HCT116 (cell line): ENCODE data around the gene PTPRZ1. TPM values are rescaled to one million over a fixed set of nuclear protein-coding genes. Genes with fewer than 3 reads are reported as not detected.

Experiments used
- ATAC-seq: fragments of 200-7000 bp; cut with Tn5 transposase; 2 replicates; pipeline ENCODE4 v1.9.1; 2020; ENCODE audit warnings: mild to moderate bottlenecking, moderate library complexity
- BruUV-seq: library from RNA; stranded (reverse); fragments of 400-500 nt; replicated peaks from 2 replicates; lab custom pipeline; 2021; lab: Mats Ljungman, UMichigan
- CTCF ChIA-PET: fragments of 300-600 bp; sonication (Branson Sonifier 250); formaldehyde crosslinking; loops from one replicate; lab custom pipeline; 2021; ENCODE audit warnings: antibody characterized with exemption; lab: Charles Lee
- POLR2A ChIA-PET: fragments of 300-600, 350-600 bp; sonication (Branson Sonifier 250); formaldehyde crosslinking; loops from one replicate; lab custom pipeline; 2021; ENCODE audit warnings: antibody characterized with exemption; lab: Charles Lee
- RAD21 ChIA-PET, 2 experiments: fragments of 300-600 bp; sonication (Branson Sonifier 250); formaldehyde crosslinking; loops; one replicate each; lab custom pipeline; 2023; ENCODE audit warnings: low total read pairs in 2 of 2; ENCODE audit not compliant: uncharacterized antibody in 2 of 2, unreplicated experiment in 2 of 2, low non-redundant PET in 1 of 2; lab: Charles Lee
- DNase-seq: peaks from one replicate; pipeline ENCODE4 v3.0.0-alpha.2; 2010; ENCODE audit warnings: low read depth, low spot score
- H2AFZ ChIP-seq: fragments of 200-600 bp; shearing (Covaris generic), sonication (generic); 2 replicates; pipeline ENCODE4 v1.6.1; 2017; ENCODE audit warnings: low read depth, mixed run types, mixed read lengths, antibody characterized with exemption, low read length; ENCODE audit not compliant: poor library complexity, severe bottlenecking
- H3K27ac ChIP-seq: 2 replicates; pipeline ENCODE4 v1.5.1; 2012; ENCODE audit warnings: low read depth, low read length
- H3K27me3 ChIP-seq: fragments of 200-600 bp; sonication (generic); 2 replicates; pipeline ENCODE4 v1.6.1; 2016; ENCODE audit warnings: mixed run types, low read length, mixed read lengths; ENCODE audit not compliant: insufficient read depth
- H3K36me3 ChIP-seq, 2 experiments: fragments of 200-500 bp in 1 of 2; fragments of 200-600 bp in 1 of 2; sonication (Bioruptor generic) in 1 of 2; sonication (generic) in 1 of 2; 2 replicates each; pipeline versions ENCODE4 v1.5.1 to v1.6.1; 2014 to 2016; ENCODE audit warnings: low read length in 2 of 2, inconsistent platforms in 1 of 2, mixed read lengths in 1 of 2, mixed run types in 1 of 2; ENCODE audit not compliant: insufficient read depth in 2 of 2, control insufficient read depth in 1 of 2
- H3K4me1 ChIP-seq, 2 experiments: fragments of 200-600 bp in 1 of 2; sonication (generic) in 1 of 2; 2 replicates each; pipeline versions ENCODE4 v1.5.1 to v1.6.1; 2012 to 2017; ENCODE audit warnings: low read length in 2 of 2, inconsistent platforms in 1 of 2, mild to moderate bottlenecking in 1 of 2, mixed read lengths in 1 of 2, mixed run types in 1 of 2, moderate library complexity in 1 of 2; ENCODE audit not compliant: insufficient read depth in 2 of 2, control insufficient read depth in 1 of 2
- H3K4me2 ChIP-seq: fragments of 200-600 bp; sonication (generic); 2 replicates; pipeline ENCODE4 v1.6.1; 2017; ENCODE audit warnings: mixed run types, low read length, mixed read lengths
- H3K4me3 ChIP-seq, 2 experiments: fragments of 200-600 bp in 1 of 2; sonication (generic) in 1 of 2; replicated peaks in 1 of 2; 2 replicates each; pipeline ENCODE4 v1.5.1; 2011 to 2016; ENCODE audit warnings: low read length in 2 of 2, control low read depth in 1 of 2, low read depth in 1 of 2, mild to moderate bottlenecking in 1 of 2, mixed read lengths in 1 of 2, mixed run types in 1 of 2
- H3K79me2 ChIP-seq: fragments of 200-600 bp; sonication (generic); 2 replicates; pipeline ENCODE4 v1.6.1; 2017; ENCODE audit warnings: mild to moderate bottlenecking, mixed run types, low read length, moderate library complexity, mixed read lengths; ENCODE audit not compliant: insufficient read depth
- H3K9ac ChIP-seq: fragments of 200-600 bp; sonication (generic); 2 replicates; pipeline ENCODE4 v1.6.1; 2016; ENCODE audit warnings: low read length, mixed read lengths
- H3K9me2 ChIP-seq: fragments of 200-600 bp; sonication (generic), shearing (Covaris generic); 2 replicates; pipeline ENCODE4 v1.6.1; 2017; ENCODE audit warnings: mixed run types, mild to moderate bottlenecking, moderate library complexity; ENCODE audit not compliant: insufficient read depth
- H3K9me3 ChIP-seq, 2 experiments: fragments of 200-500 bp in 1 of 2; fragments of 200-600 bp in 1 of 2; sonication (Bioruptor generic) in 1 of 2; sonication (generic) in 1 of 2; 2 replicates each; pipeline ENCODE4 v1.6.1; 2014 to 2017; ENCODE audit warnings: low read length in 2 of 2, mixed read lengths in 2 of 2, inconsistent platforms in 1 of 2, low read depth in 1 of 2, mild to moderate bottlenecking in 1 of 2, mixed run types in 1 of 2, moderate library complexity in 1 of 2; ENCODE audit not compliant: control insufficient read depth in 1 of 2, insufficient read depth in 1 of 2
- H4K20me1 ChIP-seq: fragments of 200-600 bp; sonication (generic), shearing (Covaris generic); 2 replicates; pipeline ENCODE4 v1.6.1; 2017; ENCODE audit warnings: mixed run types, mild to moderate bottlenecking, moderate library complexity; ENCODE audit not compliant: insufficient read depth
- CBX3 ChIP-seq: IDR thresholded peaks from 2 replicates; pipeline ENCODE4 v1.6.1; 2012; ENCODE audit warnings: low read depth
- CEBPB ChIP-seq: IDR thresholded peaks from 2 replicates; pipeline ENCODE4 v1.6.1; 2012; ENCODE audit warnings: low read depth
- ELF1 ChIP-seq: IDR thresholded peaks from 2 replicates; pipeline ENCODE4 v1.6.1; 2012; ENCODE audit warnings: low read depth, borderline replicate concordance
- JUND ChIP-seq: IDR thresholded peaks from 2 replicates; pipeline ENCODE4 v1.6.1; 2012
- POLR2A ChIP-seq: IDR thresholded peaks from 2 replicates; pipeline ENCODE4 v1.7.0; 2011; ENCODE audit warnings: borderline replicate concordance; ENCODE audit not compliant: insufficient read depth, insufficient read length; ENCODE audit errors: extremely low read depth
- TCF7L2 ChIP-seq: IDR thresholded peaks from 2 replicates; pipeline ENCODE4 v1.7.0; 2011; ENCODE audit warnings: borderline replicate concordance, inconsistent platforms; ENCODE audit not compliant: insufficient read depth, insufficient read length; ENCODE audit errors: extremely low read depth
- YY1 ChIP-seq: IDR thresholded peaks from 2 replicates; pipeline ENCODE4 v1.6.1; 2011; ENCODE audit warnings: low read length, low read depth, moderate library complexity, mild to moderate bottlenecking; ENCODE audit not compliant: insufficient replicate concordance; ENCODE audit errors: extremely low read depth
- ZNF274 ChIP-seq: fragments of 200-500 bp; sonication (Bioruptor generic); IDR thresholded peaks from 2 replicates; pipeline ENCODE4 v1.6.1; 2014; ENCODE audit warnings: mild to moderate bottlenecking, low read depth, low read length, inconsistent platforms
- intact Hi-C: fragments of 100-400 bp; cut with micrococcal nuclease; formaldehyde crosslinking; loops from 2 replicates; pipeline ENCODE4 v1.10.0; 2022
- total RNA-seq: library from RNA; stranded (reverse); gene quantifications from one replicate; pipeline ENCODE4 v1.2.1, GENCODE V29; 2021; ENCODE audit not compliant: unreplicated experiment
- TF ChIP-seq, protein P1 (sequence below): IDR thresholded peaks from 2 replicates; pipeline ENCODE4 v1.6.1; 2012; ENCODE audit warnings: low read depth
- TF ChIP-seq, protein P2 (sequence below): IDR thresholded peaks from 2 replicates; pipeline ENCODE4 v1.6.1; 2012
- TF ChIP-seq, protein P3 (sequence below): IDR thresholded peaks from 2 replicates; pipeline ENCODE4 v1.6.1; 2012

The PTPRZ1 gene
- total RNA-seq, 1 experiment from 2014 or later, result 0.25 TPM

DNA sequence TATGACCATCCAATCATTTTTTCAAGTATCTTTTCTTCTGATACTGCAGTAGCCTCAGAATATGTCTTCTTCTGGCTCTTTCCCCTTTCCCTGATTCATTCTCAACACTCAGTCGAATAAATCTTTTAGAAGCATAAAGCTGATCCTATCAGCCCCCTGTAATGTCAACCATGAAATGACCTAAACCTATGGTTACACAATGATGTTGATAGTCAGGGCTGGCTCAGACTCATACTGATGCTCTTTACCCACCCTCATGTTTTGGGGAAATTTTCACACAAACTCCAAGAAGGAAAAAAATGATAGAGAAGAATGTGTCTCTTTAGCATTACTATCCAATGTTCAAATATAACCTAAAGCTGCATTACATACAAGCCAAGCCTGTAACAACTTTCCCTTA lies 195.1 kb downstream of the PTPRZ1 start (continued):
- TF ChIP-seq, protein P1, sequence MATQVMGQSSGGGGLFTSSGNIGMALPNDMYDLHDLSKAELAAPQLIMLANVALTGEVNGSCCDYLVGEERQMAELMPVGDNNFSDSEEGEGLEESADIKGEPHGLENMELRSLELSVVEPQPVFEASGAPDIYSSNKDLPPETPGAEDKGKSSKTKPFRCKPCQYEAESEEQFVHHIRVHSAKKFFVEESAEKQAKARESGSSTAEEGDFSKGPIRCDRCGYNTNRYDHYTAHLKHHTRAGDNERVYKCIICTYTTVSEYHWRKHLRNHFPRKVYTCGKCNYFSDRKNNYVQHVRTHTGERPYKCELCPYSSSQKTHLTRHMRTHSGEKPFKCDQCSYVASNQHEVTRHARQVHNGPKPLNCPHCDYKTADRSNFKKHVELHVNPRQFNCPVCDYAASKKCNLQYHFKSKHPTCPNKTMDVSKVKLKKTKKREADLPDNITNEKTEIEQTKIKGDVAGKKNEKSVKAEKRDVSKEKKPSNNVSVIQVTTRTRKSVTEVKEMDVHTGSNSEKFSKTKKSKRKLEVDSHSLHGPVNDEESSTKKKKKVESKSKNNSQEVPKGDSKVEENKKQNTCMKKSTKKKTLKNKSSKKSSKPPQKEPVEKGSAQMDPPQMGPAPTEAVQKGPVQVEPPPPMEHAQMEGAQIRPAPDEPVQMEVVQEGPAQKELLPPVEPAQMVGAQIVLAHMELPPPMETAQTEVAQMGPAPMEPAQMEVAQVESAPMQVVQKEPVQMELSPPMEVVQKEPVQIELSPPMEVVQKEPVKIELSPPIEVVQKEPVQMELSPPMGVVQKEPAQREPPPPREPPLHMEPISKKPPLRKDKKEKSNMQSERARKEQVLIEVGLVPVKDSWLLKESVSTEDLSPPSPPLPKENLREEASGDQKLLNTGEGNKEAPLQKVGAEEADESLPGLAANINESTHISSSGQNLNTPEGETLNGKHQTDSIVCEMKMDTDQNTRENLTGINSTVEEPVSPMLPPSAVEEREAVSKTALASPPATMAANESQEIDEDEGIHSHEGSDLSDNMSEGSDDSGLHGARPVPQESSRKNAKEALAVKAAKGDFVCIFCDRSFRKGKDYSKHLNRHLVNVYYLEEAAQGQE, result no peak
- TF ChIP-seq JUND (no peak), YY1 (no peak)
- TF ChIP-seq, protein P2, sequence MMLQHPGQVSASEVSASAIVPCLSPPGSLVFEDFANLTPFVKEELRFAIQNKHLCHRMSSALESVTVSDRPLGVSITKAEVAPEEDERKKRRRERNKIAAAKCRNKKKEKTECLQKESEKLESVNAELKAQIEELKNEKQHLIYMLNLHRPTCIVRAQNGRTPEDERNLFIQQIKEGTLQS, result no peak

DNA sequence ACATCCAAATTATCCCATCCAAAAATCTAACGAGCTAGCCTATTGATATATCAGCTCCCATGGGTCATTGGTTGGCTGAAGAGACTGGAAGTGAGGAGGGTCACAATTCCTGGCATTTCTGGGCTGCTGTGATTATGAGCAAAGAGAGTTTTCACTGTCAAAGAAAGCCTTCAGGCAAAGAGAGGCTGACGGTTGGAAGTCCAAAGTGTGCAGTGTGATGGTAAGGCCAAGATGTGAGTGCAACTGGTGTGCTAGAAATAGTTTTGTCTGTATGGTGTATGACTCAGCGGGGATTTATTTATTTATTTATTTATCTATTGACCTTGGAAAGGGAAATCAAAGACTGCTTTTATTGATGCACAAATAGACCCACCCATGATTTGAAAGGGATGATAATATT lies 196.0 kb downstream of the PTPRZ1 start:
- no peak for ATAC-seq
- Histone ChIP-seq H3K4me1 (no peaks in the 10 kb centered on the region), H3K27ac (no peak overlapping the region), H2AFZ (no peak overlapping the region), H3K36me3 (no peaks in the 10 kb centered on the region), H3K27me3 (no peaks in the 10 kb centered on the region), H3K9me3 (no peaks in the 10 kb centered on the region), H3K9ac (no peak overlapping the region), H3K4me3 (no peak overlapping the region), H3K4me2 (no peak overlapping the region), H3K9me2 (no peaks in the 10 kb centered on the region), H4K20me1 (no peaks in the 10 kb centered on the region), H3K79me2 (no peaks in the 10 kb centered on the region)
- TF ChIP-seq POLR2A (no peak), CEBPB (no peak), ELF1 (no peak), CBX3 (no peak), TCF7L2 (no peak), ZNF274 (no peak), YY1 (no peak), JUND (no peak)
- TF ChIP-seq, protein P3, sequence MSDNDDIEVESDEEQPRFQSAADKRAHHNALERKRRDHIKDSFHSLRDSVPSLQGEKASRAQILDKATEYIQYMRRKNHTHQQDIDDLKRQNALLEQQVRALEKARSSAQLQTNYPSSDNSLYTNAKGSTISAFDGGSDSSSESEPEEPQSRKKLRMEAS, result no peak
- TF ChIP-seq, protein P2, result no peak
- POLR2A ChIA-PET, result no interaction called here
- CTCF ChIA-PET, result no interaction called here
- BruUV-seq, result no TSS peak
- no peak for DNase-seq
- RAD21 ChIA-PET, result no interaction called here
- intact Hi-C loops, result no loop called here
